ENCODE measurements around the gene MARK2.

The MARK2 gene

DNA sequence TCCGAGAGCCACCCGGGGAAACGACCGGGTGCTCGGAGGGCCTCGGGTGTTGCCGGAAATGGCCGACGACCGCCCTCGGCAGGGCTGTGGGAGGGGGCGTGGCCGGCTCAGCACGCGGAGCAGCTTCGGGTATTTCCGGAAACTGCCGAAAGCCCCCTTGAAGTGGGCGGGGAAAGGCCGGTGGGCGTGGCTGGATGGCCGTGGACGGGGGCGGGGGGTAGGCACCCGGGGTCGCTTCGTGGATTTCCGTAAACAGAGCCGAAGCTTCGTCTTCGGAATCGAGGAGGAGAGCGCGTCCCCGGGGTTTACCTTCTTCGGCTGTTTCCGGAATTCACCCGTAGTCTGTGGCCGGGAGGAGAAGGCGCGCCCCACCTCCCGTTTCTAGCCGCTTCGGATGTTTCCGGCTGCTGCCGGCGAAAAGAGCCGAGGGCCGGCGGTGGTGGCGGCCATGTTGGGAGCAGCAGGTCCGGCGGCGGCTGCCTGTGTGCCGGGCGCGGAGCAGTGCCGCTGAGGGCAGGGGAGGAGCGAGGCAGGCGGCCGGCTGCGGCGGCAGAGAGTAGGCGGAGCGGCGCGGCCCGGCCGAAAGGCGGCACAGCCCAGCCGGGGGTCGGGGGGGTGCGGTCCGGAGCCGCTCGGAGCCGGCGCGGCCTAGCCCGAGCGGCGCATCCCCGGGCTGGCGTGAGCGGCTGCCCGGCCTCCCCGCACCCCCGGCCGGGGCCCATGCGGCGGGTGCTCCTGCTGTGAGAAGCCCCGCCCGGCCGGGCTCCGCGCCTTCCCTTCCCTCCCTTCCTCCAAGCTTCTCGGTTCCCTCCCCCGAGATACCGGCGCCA lies at the start of gene MARK2:
TSS of gene MARK2 (plus strand) at position 433 of the 830 bp plus-strand sequence. CDS start at position 830, 397 bp downstream.
- TF ChIP-seq, protein P1, sequence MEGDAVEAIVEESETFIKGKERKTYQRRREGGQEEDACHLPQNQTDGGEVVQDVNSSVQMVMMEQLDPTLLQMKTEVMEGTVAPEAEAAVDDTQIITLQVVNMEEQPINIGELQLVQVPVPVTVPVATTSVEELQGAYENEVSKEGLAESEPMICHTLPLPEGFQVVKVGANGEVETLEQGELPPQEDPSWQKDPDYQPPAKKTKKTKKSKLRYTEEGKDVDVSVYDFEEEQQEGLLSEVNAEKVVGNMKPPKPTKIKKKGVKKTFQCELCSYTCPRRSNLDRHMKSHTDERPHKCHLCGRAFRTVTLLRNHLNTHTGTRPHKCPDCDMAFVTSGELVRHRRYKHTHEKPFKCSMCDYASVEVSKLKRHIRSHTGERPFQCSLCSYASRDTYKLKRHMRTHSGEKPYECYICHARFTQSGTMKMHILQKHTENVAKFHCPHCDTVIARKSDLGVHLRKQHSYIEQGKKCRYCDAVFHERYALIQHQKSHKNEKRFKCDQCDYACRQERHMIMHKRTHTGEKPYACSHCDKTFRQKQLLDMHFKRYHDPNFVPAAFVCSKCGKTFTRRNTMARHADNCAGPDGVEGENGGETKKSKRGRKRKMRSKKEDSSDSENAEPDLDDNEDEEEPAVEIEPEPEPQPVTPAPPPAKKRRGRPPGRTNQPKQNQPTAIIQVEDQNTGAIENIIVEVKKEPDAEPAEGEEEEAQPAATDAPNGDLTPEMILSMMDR (IDR thresholded peaks at IDR 0.05; ENCODE audit: insufficient read depth, low read depth, low read length, missing control alignments) = no peak
- peak; percentile 99 for DNase-seq (ENCODE audit: low read depth)
- peak within 1 kb of the TSS; percentile 71 for H3K4me3 ChIP-seq (ENCODE audit: low read depth, low read length)

DNA sequence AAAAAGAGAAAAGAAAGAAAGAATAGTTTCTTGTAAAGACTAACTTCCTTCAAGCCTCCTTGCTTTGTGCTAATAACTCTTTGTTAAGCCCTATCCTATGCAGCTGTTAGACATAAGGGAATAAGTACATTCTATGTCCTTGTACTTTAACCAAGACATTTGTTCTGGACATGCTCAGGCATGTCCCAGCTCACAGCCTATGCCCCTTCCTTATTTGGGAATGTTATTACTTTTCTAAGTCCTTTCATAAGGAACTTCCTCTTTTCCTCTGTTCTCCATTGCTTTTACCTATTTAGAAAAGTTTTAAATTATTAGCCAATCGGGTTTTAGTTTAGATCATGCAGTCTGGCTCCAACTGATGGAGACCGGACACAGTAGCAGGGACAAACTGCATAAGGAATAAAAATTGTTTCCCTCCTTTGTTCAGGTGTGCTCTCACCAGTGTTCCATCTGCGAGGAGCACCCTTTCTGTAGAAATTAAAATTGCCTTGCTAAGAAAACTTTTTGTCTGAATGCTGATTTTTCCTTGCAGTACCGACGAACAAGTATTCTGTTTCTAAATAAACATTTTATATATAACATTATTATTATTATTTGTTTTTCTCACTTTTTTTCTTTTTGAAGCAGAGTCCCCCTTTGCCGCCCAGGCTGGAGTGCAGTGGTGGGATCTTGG lies 47.3 kb upstream of the MARK2 start:
- no peak overlapping the region for H3K4me3 ChIP-seq (ENCODE audit: low read depth, low read length)
- TF ChIP-seq, protein P1 (IDR thresholded peaks at IDR 0.05; ENCODE audit: insufficient read depth, low read depth, low read length, missing control alignments) = no peak
- DNase-seq (ENCODE audit: low read depth) = no peak

DNA sequence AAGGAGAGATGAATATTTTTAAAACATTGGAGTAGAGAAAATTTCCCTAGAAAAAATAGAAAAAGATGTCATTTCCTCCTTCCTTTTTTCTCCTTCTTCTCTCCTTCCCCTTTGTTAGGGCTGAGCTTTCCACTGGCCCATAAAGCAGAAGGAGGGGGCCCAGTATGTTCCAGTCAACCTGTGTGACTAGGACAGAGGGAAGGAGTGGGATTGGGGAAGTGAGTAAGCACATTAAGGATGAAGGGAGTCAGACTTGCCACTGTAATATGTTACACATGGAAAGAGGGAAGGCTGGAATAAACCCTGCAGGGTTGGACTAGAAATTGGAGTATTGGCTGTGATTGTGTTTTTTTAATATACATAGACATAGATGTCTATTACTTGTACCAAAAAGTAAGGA lies 45.7 kb upstream of the MARK2 start:
- TF ChIP-seq, protein P1 (IDR thresholded peaks at IDR 0.05; ENCODE audit: insufficient read depth, low read depth, low read length, missing control alignments) = no peak
- no peak for DNase-seq (ENCODE audit: low read depth)
- no peak overlapping the region for H3K4me3 ChIP-seq (ENCODE audit: low read depth, low read length)

DNA sequence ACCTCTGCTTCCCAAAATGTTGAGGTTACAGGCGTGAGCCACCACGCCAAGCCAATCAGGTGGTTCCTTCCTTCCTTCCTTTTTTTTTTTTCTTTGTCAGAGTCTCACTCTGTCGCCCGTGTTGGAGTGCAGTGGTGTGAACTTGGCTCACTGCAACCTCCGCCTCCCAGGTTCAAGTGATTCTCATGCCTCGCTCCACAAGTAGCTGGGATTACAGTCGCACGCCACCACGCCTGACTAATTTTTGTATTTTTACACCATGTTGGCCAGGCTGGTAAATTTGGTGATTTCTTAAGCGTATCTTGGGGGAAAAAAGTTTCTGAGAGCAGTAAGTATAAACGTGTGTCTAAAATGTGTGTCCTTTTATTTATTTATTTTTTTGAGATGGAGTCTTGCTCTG lies 43.8 kb upstream of the MARK2 start:
- no peak for DNase-seq (ENCODE audit: low read depth)
- TF ChIP-seq, protein P1 (IDR thresholded peaks at IDR 0.05; ENCODE audit: insufficient read depth, low read depth, low read length, missing control alignments) = no peak
- H3K4me3 ChIP-seq (ENCODE audit: low read depth, low read length) = no peak overlapping the region

DNA sequence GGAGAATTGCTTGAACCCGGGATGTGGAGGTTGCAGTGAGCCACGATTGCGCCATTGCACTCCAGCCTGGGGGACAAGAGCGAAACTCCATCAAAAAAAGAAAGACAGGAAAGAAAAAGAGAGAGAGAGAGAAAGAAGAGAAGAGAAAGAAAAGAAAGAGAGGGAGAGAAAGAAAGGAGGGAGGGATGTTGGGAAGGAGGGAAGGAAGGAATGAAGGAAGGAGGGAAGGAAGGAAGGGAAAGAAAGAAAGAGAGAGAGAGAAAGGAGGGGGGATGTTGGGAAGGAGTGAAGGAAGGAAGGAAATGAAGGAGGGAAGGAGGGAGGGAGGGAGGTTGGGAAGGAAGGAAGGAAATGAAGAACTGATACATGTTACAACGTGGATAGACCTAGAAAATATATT lies 38.0 kb upstream of the MARK2 start:
- TF ChIP-seq, protein P1 (IDR thresholded peaks at IDR 0.05; ENCODE audit: insufficient read depth, low read depth, low read length, missing control alignments) = no peak
- no peak for DNase-seq (ENCODE audit: low read depth)
- H3K4me3 ChIP-seq (ENCODE audit: low read depth, low read length) = no peak overlapping the region

DNA sequence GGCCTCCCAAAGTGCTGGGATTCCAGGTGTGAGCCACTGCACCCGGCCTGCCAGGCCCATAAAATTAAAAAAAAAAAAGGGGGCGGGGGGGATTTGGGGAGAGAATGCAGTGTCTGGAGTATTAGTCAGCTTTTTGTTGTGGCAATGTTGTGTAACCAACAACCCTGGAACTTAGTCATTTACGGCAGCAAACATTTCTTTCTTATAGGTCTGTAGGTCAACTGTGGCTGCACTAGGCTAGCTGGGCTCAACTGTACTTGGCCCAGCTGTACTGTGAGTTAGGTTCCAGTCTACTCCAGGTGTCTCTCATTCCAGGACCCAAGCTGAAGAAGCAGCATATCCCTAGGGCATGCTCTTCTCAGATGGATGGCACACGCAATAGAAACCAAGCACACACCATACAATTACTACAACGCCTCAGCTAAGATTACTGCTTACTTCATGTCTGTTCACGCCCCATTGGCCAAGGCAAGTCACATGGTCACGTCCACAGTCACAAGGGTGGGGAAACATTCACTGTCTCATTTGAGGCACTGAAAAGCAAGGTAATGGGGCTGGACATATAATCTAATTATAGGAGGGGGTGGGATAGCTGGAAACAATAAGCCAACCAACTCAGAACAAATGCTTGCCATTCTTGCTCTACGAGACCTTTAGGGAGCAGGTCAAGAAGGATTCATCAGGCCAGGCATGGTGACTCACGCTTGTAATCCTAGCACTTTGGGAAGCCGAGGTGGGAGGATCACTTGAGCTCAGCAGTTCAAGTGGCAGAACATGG lies 36.1 kb upstream of the MARK2 start:
- no peak overlapping the region for H3K4me3 ChIP-seq (ENCODE audit: low read depth, low read length)
- DNase-seq (ENCODE audit: low read depth) = peak; percentile 20
- TF ChIP-seq, protein P1 (IDR thresholded peaks at IDR 0.05; ENCODE audit: insufficient read depth, low read depth, low read length, missing control alignments) = no peak

All from GM12865 (cell line).